Left ventricle myocardium inferior (tissue), 1 donor: ENCODE results near the gene ELMO1. TPM values are rescaled to one million over a fixed set of nuclear protein-coding genes. Genes with fewer than 3 reads are reported as not detected.

Source experiments
- DNase-seq: peaks from one replicate; pipeline ENCODE4 v3.0.0-alpha.2; 2020
- H3K27ac ChIP-seq: fragments of 200-600 bp; replicated peaks from 2 replicates; pipeline ENCODE4 v1.8.0; 2021
- H3K27me3 ChIP-seq: fragments of 200-600 bp; 2 replicates; pipeline ENCODE4 v1.8.0; 2021; ENCODE audit warnings: low read depth
- H3K36me3 ChIP-seq: fragments of 200-600 bp; 2 replicates; pipeline ENCODE4 v1.8.0; 2021
- H3K4me1 ChIP-seq: fragments of 200-600 bp; 2 replicates; pipeline ENCODE4 v1.8.0; 2021
- H3K4me3 ChIP-seq: fragments of 200-600 bp; 2 replicates; pipeline ENCODE4 v1.8.0; 2021; ENCODE audit warnings: mild to moderate bottlenecking, moderate library complexity
- H3K9me3 ChIP-seq: fragments of 200-600 bp; replicated peaks from 2 replicates; pipeline ENCODE4 v1.8.0; 2021
- intact Hi-C: fragments of 100-400 bp; cut with micrococcal nuclease; formaldehyde crosslinking; loops from one replicate; pipeline ENCODE4 v1.11.0; 2022
- total RNA-seq: library from RNA; stranded (reverse); fragmentation: NEBNext Ultra II Directional; extraction: Animal tissue kit (Norgen Biotek cat#: 25700); gene quantifications from one replicate; pipeline ENCODE4 v1.2.1, GENCODE V29; 2021
- TF ChIP-seq, protein P1 (sequence below): fragments of 200-600 bp; IDR thresholded peaks from 2 replicates; pipeline ENCODE4 v1.8.0; 2021; ENCODE audit warnings: antibody characterized with exemption, mild to moderate bottlenecking, borderline replicate concordance
- donor health status: DM: no; HTN: yes; CAD: no; lungs with severe emphysema.

ELMO1 gene
- total RNA-seq, 1 donor from 2014 or later, result 10.0 TPM

DNA sequence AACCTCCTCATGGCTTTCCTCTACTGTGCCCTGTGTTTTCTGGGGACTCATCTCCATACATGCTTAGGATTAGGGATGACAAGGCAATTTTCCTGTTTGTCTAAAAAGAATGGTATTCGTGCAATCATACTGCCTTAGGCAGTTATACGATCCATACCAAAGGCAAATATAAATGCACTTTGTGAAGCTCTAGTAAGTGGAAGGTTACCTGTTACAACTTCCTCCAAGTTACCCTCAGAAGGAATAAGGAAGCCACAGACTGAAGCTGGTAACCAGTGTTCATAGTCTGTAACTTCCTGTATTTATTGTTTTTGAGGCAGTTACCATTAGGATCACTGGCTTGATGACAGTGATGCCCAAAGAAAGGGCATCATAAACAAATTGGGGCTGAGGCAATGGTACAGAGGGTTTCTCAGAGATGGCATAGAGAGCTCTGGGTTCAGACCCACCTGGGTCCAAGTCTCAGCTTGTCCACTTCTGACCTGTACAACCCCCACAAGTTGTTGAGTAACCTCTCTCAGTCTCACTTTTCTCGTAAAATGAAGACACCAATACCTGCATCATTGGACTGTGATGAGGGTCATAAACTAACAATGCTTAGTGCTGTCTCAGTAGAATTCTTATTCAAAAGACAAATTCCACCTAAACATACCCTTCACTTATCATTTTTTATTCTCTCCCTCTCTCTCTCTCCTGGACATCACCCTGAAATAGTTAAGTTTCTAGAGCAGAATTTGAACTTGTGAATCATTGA is 138.2 kb downstream of the ELMO1 start:
- Histone ChIP-seq H3K4me1 (peaks cover 19% of the 10 kb centered on the region), H3K9me3 (no peaks in the 10 kb centered on the region), H3K4me3 (no peak overlapping the region), H3K27me3 (no peaks in the 10 kb centered on the region), H3K36me3 (peaks cover 10% of the 10 kb centered on the region), H3K27ac (no peak overlapping the region)
- intact Hi-C loops, result no loop called here
- no peak for DNase-seq
- TF ChIP-seq, protein P1, sequence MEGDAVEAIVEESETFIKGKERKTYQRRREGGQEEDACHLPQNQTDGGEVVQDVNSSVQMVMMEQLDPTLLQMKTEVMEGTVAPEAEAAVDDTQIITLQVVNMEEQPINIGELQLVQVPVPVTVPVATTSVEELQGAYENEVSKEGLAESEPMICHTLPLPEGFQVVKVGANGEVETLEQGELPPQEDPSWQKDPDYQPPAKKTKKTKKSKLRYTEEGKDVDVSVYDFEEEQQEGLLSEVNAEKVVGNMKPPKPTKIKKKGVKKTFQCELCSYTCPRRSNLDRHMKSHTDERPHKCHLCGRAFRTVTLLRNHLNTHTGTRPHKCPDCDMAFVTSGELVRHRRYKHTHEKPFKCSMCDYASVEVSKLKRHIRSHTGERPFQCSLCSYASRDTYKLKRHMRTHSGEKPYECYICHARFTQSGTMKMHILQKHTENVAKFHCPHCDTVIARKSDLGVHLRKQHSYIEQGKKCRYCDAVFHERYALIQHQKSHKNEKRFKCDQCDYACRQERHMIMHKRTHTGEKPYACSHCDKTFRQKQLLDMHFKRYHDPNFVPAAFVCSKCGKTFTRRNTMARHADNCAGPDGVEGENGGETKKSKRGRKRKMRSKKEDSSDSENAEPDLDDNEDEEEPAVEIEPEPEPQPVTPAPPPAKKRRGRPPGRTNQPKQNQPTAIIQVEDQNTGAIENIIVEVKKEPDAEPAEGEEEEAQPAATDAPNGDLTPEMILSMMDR, result no peak

DNA sequence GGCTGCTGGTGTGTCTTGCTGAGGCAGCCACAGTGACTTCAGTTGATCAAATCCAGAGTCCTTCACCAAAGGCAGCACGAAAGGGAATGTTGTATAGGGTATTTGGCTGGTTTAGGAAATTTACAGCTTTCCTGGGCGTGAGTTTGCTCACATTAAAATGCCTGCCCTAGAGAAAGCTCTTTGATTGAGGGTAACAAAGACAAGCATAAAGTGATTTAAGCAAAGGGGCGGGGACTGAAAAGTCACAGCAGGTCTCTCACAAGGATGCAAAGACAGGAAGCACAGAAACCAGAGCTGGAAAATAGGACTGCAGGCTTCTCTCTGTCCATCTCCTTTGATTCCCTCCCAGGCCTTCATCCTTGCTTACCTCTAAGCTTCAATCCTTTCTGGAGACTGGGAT is 139.2 kb downstream of the ELMO1 start:
- Histone ChIP-seq H3K36me3 (peaks cover 3% of the 10 kb centered on the region), H3K9me3 (no peaks in the 10 kb centered on the region), H3K4me1 (peaks cover 19% of the 10 kb centered on the region), H3K27ac (no peak overlapping the region), H3K27me3 (no peaks in the 10 kb centered on the region), H3K4me3 (no peak overlapping the region)
- TF ChIP-seq, protein P1, result no peak
- DNase-seq, result no peak
- intact Hi-C loops, result no loop called here

DNA sequence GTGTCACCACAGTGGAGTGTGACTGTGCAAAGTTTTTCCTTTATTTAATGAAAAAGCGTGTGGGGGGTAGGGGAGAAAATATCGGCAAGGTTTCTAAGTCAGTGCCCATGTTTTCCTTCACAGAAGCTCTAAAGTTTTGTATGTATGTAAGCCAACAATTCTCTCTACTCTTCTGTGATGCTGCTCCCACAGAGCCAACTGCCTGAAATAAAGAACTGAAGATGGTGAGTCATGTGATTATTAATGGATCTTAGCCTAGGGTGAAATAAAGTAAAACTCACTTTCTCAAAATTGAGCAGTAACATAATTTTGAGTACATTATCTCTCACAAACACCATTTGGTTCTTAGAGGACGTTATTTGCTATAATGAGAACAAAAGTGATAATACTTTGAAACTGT is 143.7 kb downstream of the ELMO1 start:
- H3K9me3 ChIP-seq, result no peaks in the 10 kb centered on the region
- peaks cover 4% of the 10 kb centered on the region for H3K36me3 ChIP-seq
- H3K27ac ChIP-seq, result no peak overlapping the region
- H3K4me1 ChIP-seq, result peaks cover 5% of the 10 kb centered on the region
- no peak overlapping the region for H3K4me3 ChIP-seq
- intact Hi-C loops, result no loop called here
- H3K27me3 ChIP-seq, result no peaks in the 10 kb centered on the region
- TF ChIP-seq, protein P1, result no peak
- no peak for DNase-seq

DNA sequence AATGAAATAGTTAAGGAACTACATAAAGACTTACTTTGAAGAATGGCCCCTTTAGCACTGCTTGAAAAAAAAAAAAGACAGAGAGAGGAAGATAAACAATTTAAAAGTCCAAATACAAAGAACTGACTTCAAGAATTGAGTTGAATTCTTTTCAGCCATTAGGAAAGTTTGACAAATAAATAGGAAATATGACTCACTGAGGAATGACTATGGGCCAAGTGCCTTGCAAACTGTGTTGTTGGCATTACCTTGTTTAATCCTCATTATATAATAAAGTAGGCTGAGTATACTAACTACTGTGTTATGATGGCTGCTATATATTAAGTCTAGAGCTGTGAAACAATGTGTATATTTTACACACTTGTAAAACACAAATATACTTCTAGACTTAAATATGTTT is 151.1 kb downstream of the ELMO1 start:
- Histone ChIP-seq H3K36me3 (peaks cover 4% of the 10 kb centered on the region), H3K4me3 (no peak overlapping the region), H3K4me1 (peaks cover 11% of the 10 kb centered on the region), H3K27me3 (no peaks in the 10 kb centered on the region), H3K9me3 (no peaks in the 10 kb centered on the region), H3K27ac (peak overlapping the region; percentile 50)
- DNase-seq, result no peak
- intact Hi-C loops, result no loop called here
- TF ChIP-seq, protein P1, result no peak

DNA sequence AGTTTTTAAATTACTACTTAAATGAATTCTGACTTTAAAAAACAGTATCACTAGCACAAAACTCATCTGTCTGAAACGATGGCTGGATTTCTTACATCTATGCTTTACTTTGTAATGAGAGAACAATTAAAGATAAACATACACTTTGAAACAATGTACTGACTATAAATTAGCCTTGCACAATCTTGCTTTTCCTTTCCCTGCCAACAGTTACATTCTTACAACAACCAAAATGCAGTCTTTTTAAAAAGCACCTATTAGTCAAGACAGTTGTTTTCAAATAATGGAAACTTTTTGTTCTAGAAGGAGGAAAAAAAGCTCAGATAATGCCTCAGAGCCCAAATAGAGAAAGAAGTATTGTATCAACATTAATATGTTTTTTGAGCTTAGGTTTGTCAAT is 153.3 kb downstream of the ELMO1 start:
- intact Hi-C loops, result no loop called here
- TF ChIP-seq, protein P1, result no peak
- no peak for DNase-seq

More for the DNA sequence above, 153.3 kb downstream of the ELMO1 start:
- H3K4me1 ChIP-seq, result peaks cover 11% of the 10 kb centered on the region
- no peak overlapping the region for H3K4me3 ChIP-seq
- no peaks in the 10 kb centered on the region for H3K27me3 ChIP-seq
- no peaks in the 10 kb centered on the region for H3K9me3 ChIP-seq
- no peaks in the 10 kb centered on the region for H3K36me3 ChIP-seq
- no peak overlapping the region for H3K27ac ChIP-seq
